SKM-1 treated with dmso at 0.1 percent for 144 hours (cell line): ENCODE measurements around the gene POP4.
"Not testable (repeated sequence)": the region's sequence is repeated elsewhere in the genome, so short reads cannot be mapped to it uniquely, and the experiment has no call there.

Source experiments
- DNase-seq: peaks from one replicate; lab custom pipeline; 2025; ENCODE audit not compliant: unreplicated experiment; lab: John Stamatoyannopoulos, UW

Gene POP4

GRCh38 chr19:29610574-29611271, 4.6 kb downstream of the POP4 start:
- peak; percentile 60 for DNase-seq

- DNase-seq: no peak
These were observed 6.0 kb downstream of the POP4 start for GRCh38 chr19:29612121-29612520.

- DNase-seq: no peak
These were observed 6.9 kb downstream of the POP4 start for GRCh38 chr19:29612801-29613595.

GRCh38 chr19:29614046-29614445, 8.0 kb downstream of the POP4 start:
- no peak for DNase-seq

GRCh38 chr19:29614780-29615179, 8.7 kb downstream of the POP4 start:
- no peak for DNase-seq

- no peak for DNase-seq
These were observed 9.9 kb downstream of the POP4 start for GRCh38 chr19:29615891-29616425.

GRCh38 chr19:29616541-29616940, 10.5 kb downstream of the POP4 start:
- no peak for DNase-seq

GRCh38 chr19:29617366-29618266, 11.5 kb downstream of the POP4 start:
- DNase-seq: no peak

- DNase-seq: no peak
These were observed 12.4 kb downstream of the POP4 start for GRCh38 chr19:29618434-29618833.

GRCh38 chr19:29618871-29619270, 12.8 kb downstream of the POP4 start:
- no peak for DNase-seq

GRCh38 chr19:29620931-29621351, 14.9 kb downstream of the POP4 start:
- DNase-seq: no peak

GRCh38 chr19:29622166-29623070, 16.3 kb downstream of the POP4 start:
- no peak for DNase-seq

GRCh38 chr19:29623726-29624488, 17.8 kb downstream of the POP4 start:
- DNase-seq: no peak

GRCh38 chr19:29624489-29625185, 18.6 kb downstream of the POP4 start:
- no peak for DNase-seq

GRCh38 chr19:29625186-29625651, 19.1 kb downstream of the POP4 start:
- DNase-seq: no peak

GRCh38 chr19:29626386-29626785, 20.3 kb downstream of the POP4 start:
- DNase-seq: no peak

- not testable (repeated sequence) for DNase-seq
These were observed 20.7 kb downstream of the POP4 start for GRCh38 chr19:29626832-29627231.

- DNase-seq: no peak
These were observed 22.7 kb downstream of the POP4 start for GRCh38 chr19:29628661-29629385.
